Posterior vena cava (tissue), 2 donors: ENCODE data around the gene ASPRV1. TPM values are rescaled to one million over a fixed set of nuclear protein-coding genes. Genes with fewer than 3 reads are reported as not detected.
A peak's percentile ranks its signal among the peaks of the same experiment; 100 is the strongest.
"Not testable (repeated sequence)": the region's sequence is repeated elsewhere in the genome, so short reads cannot be mapped to it uniquely, and the experiment has no call there.

Experiments used
- DNase-seq: peaks from one replicate; pipeline ENCODE4 v3.0.0-alpha.2; 2020; ENCODE audit warnings: low spot score
- intact Hi-C, 2 donors: fragments of 100-400 bp; cut with DNase I; formaldehyde crosslinking; loops; one replicate each; pipeline versions ENCODE4 v1.14.1 to v1.14.2; 2022 to 2023
- total RNA-seq, 2 donors: library from RNA; stranded (reverse); fragmentation: NEBNext Ultra II Directional; extraction: Animal tissue kit (Norgen Biotek cat#: 25700); gene quantifications; one replicate each; pipeline ENCODE4 v1.2.1, GENCODE V29; 2021
- donor health status: DM: yes; HTN: yes; CAD: no.
- donor health status: DM: yes; HTN: yes; CAD: no.

ASPRV1 gene
- total RNA-seq, 2 donors from 2014 or later: 1.00 to 1.7 TPM

DNA sequence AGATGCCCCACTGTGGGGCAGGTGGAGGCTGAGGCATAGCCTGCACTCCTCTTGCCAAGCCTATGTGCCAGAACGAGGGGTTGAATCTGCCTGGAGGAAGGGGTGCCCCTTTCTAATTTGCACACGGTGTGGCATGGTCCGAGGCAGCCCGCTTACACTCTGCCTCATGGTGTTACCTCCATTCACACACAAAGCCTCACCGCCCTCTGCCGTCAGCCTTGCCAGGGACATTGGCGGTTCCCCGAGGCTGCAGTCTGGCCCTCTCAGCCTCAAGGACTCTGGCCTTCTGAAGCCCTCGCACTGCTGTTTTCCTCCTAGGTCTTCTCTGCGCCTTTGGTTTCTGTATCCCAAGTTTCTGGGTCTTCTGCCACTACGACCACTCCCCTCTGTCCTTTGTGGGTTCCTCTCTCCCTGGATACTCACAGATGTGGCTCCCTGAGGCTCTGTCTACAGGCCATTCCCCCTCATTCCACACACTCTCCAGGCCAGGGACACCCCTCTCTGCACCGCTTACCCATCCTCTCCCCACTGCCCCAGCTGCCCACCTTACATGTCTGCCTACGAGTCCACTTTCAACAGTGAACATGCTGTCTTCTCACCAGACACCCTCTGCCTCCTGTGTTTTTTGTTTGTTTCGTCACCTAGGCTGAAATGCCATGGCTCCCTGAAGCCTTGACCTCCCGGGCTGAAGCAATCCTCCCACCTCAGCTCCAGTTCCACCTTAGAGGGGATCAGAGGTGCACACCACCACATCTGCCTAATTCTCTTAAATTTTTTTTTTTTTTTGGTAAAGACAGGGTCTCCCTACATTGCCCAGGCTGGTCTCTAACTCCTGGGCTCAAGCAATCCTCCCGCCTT, 7.9 kb upstream of the ASPRV1 start:
- intact Hi-C loops: no loop called here
- DNase-seq: peak; percentile 23

- intact Hi-C loops: no loop called here
- peak; percentile 55 for DNase-seq
These were observed 7.2 kb upstream of the ASPRV1 start for GRCh38 chr2:69968609-69969008.

DNA sequence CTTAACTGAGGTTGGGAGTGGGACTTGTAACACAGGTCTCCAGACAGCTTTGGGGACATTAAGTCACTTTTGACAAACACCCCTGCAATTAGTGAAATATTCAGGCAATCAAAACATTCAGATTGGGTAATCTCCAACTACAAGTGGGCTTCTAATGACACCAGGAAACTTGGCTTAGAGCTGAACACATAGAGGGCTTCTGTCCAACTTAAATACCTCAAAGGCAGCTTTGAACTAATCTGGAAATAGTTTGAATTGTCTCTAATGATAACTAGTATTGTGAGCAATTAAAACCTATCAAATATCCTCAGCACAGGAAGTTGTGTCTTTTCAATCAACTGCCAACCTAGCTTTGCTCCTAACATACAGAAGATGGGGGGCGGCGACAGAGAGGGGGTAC, 5.1 kb upstream of the ASPRV1 start:
- no peak for DNase-seq
- intact Hi-C loops: no loop called here

GRCh38 chr2:69965756-69966445, 4.5 kb upstream of the ASPRV1 start:
- peak; percentile 47 for DNase-seq
- intact Hi-C loops: no loop called here

GRCh38 chr2:69964353-69964841, 3.0 kb upstream of the ASPRV1 start:
- DNase-seq: peak; percentile 31

GRCh38 chr2:69962986-69963730, 1.7 kb upstream of the ASPRV1 start:
- DNase-seq: peak; percentile 56
- intact Hi-C loops: no loop called here

More at GRCh38 chr2:69964353-69964841, 3.0 kb upstream of the ASPRV1 start:
- intact Hi-C loops: no loop called here

GRCh38 chr2:69960821-69961220, 610 bp downstream of the ASPRV1 start:
- no peak for DNase-seq
- intact Hi-C loops: no loop called here

DNA sequence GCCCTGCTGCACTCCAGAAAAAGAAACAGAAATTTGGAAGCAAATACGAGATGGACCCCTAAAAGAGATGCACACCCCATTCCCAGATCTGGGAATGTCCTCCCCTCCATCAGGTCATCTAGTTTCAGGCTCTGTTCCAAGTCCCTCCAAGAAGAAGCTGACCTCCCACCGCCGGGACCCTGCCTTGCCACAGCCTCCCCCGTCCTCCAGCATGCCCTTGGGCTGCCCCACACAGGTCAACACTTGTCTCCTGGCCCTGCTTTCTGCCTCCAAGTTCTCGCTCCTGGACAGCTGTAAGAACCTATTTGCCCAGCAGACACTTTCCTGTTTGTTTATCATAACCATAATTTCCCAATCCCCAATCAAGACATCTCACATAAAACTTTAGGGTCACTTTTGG, 2.0 kb downstream of the ASPRV1 start:
- intact Hi-C loops: no loop called here
- peak; percentile 6 for DNase-seq

- DNase-seq: no peak
- intact Hi-C loops: no loop called here
These were observed 3.0 kb downstream of the ASPRV1 start for GRCh38 chr2:69958480-69958879.

DNA sequence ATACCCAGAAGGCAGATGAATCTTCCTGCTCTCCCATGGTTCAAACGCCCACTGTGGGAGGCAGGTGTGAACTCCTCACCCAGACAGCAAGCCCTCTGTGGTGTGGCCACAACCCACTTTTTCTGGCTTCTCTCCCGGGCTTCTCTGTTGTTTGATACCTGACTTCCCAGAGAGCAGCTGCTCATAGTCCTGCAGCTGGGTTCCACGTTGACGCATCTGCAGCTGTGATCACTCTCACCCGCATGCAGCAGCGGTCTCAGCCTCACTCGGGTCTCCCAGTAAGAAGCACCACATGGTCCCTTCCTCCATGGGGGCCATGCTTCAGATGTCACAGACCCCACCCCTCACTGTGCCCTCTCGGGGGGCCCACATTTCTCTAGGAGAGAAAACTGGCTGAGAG, 3.5 kb downstream of the ASPRV1 start:
- no peak for DNase-seq
- intact Hi-C loops: no loop called here

DNA sequence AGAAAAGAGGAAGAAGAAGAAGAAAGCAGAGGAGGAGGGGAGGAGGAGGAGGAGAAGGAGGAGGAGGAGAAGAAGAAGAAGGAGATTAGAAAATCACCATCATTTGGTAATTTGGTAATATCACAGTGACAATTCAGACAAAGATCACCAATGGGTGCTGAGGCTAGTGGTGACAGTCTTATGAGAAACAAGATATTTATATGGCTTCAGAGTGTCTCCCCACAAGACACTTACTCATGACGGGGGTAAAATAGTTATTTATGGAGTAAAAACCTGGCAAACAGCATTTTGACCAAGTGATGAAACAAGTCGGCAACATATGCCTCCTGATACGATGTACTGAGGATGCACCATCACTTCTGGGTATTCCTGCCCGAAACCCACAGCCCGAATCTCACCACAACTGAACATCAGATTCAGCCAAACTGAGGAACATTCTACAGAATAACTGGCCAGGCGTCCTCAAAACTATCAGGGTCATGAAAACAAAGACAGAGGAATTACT, 4.9 kb downstream of the ASPRV1 start:
- DNase-seq: no peak
- intact Hi-C loops: no loop called here

- DNase-seq: no peak
- intact Hi-C loops: no loop called here
These were observed 6.4 kb downstream of the ASPRV1 start for GRCh38 chr2:69955029-69955428.

DNA sequence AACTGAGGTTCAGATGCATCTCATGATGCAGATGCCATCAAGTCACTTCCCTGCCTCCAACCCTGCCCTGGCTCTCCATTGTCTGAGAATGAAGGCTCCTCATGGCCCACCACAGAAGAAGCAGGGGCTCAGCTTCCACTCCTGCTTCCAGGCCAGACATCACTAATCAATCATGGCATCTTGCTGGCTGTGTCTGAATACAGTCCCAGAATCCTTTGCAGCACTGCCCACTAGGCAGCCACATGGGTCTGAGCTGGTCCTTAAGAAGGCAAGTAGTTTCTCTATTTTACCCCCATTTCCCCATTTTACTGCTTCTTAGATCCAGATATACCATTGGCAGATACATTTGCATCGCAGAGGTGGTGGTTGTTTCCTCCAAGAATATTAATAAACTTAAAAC, 7.3 kb downstream of the ASPRV1 start:
- intact Hi-C loops: no loop called here

GRCh38 chr2:69952336-69953115, 8.9 kb downstream of the ASPRV1 start:
- DNase-seq: no peak
- intact Hi-C loops: no loop called here

More for the DNA sequence above, 7.3 kb downstream of the ASPRV1 start:
- DNase-seq: no peak

DNA sequence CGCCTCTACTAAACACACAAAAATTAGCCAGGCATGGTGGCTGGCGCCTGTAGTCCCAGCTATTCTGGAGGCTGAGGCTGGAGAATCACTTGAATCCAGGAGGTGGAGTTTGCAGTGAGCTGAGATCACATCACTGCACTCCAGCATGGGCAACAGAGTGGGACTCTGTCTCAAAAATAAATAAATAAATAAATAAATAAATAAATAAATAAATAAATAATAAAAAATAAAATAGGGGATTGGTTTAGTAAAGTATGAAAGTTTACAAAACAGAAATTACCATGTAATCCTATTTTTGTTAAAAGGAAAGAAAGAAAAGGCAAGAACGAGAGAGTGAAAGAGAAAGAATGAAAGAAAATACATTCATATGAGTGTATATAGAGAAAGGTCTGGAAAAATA, 10.8 kb downstream of the ASPRV1 start:
- DNase-seq, intact Hi-C loops: not testable (repeated sequence)

DNA sequence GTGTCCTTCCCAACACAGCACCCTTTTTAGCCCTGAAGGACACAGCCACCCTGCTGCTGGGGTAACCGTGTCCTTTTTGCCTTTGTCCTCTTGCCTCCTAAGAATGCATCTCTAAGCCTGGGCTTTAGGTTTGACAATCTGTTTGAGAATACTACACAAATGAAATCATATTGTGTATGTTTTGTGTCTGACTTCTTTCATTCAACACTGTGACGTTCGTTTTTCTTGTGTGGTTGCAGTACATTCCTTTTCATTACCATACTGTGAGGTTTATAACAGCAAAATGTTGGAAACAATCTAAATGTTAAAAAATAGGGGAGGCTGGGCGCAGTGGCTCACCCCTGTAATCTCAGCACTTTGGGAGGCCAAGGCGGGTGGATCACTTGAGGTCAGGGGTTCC, 11.2 kb downstream of the ASPRV1 start:
- DNase-seq: no peak
- intact Hi-C loops: no loop called here

GRCh38 chr2:69948963-69949645, 12.3 kb downstream of the ASPRV1 start:
- intact Hi-C loops: loop anchor here in 1 of 2 donors (5.0 kb wide), 1 partner anchor 73 kb away; no protein-coding TSS in a partner anchor
- no peak for DNase-seq
